ENCODE results near the gene TFCP2.
A peak's percentile ranks its signal among the peaks of the same experiment; 100 is the strongest.

The TFCP2 gene

DNA sequence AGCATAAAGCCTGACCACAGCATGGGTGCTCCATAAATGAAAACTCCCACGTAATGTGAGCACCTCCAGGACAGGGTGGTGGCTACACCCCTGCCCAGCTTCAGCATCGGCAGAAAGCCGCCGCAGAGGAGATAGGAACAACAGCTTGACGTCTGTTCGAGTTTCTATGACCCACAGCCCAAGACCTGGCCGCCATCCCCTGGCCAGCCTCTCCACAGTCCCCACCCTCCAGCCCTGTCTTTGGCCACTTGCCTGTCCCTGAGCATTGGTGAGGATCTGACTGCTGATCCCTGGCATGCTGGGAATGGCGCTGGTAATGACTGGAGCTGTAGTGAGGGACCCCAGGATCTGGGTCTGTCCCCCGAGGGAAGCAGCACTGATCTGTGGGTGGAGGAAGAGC, 23.6 kb upstream of the TFCP2 start:
- no peak for DNase-seq (ENCODE audit: low read depth)

DNA sequence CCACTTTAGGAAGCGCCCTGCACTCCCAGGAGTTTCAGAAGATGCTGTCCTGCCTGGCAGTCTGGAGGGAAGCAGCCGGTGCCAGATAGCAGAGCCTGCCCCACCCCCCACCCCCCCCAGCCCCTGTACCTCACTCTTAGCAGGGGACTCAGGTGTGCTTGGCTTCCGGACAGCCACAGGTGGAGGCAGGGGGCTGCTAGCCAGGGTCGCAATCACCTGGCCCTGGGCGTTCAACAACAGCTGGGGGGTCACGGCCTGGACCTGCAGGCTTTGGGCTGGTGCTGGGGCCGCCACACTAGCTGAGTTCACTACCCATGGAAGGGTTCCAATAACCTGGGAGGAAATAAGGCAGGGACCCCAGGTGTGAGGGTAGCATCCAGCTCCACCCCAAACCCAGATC, 22.9 kb upstream of the TFCP2 start:
- no peak for DNase-seq (ENCODE audit: low read depth)

DNA sequence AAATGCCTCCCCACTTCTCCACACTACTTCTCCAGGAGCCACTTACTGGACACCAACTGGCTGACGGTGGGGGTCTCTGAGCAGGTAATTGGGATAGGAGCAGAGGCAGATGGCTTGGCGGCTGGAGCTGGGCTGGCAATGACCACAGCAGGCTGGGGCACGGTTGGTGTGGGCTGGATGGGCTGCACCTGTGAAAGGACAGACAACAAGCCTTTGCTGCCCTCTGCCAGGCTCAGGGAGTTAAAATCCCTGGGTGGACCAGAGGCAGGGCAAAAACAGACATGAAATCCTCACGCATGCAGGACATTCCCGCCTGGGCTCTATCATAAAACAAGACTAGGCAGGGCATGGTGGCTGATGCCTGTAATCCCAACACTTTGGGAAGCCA, 19.3 kb upstream of the TFCP2 start:
- DNase-seq (ENCODE audit: low read depth): no peak

DNA sequence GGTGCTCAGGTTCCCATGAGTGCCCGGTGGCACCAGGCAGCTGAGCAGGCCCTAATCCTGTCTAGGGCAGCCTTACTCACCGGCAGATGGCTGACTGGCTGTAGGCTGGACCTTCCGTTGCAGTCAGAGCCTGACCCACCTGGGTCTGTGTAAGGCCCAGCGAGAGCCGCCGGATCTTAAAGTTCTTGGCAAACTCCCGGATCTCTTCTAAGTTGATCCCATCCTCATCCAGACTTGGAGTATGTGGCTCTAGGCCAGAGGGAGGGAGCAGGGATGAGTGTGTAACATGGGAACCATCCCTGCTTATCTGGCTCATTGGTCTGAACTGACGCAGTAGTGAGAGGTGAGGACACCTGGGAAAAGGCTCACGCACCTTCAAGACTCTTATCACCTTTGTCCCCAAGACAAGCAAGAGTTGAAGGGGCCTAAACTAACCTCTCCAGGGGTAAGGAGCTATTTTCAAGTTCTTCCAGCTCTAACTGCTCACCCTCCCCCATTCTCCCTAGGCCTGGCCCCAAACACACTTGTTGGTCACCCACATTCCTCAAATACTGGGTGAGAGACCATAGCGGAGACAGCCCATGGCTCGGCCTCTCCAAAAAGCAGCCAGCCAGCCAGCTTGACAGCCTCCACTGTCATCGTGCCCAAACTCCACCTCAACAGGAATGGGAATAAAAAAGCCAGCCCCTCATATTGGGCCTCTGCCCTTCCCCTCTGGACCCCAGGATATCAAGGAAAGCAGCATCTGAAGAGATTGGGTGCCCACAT, 18.8 kb upstream of the TFCP2 start:
- DNase-seq (ENCODE audit: low read depth): no peak

DNA sequence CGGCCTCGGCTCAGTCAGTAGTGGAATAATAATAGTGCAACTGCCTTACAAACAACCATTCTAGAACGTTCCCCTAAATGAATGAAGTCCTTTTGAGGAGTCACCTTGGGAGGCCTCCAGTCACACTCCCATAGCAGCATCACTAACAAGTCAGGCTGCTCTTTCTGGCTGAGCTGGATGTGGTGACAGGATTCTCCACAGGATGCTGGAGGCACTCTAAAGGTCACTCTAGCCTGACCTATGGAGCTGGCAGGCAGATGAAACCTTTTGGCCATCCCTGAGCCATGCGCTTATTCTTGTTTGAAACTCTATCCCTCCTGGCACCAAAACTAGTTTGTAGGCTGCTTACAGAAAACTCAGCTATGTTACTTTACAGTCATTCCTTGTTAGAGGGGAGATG, 17.9 kb upstream of the TFCP2 start:
- DNase-seq (ENCODE audit: low read depth): no peak

DNA sequence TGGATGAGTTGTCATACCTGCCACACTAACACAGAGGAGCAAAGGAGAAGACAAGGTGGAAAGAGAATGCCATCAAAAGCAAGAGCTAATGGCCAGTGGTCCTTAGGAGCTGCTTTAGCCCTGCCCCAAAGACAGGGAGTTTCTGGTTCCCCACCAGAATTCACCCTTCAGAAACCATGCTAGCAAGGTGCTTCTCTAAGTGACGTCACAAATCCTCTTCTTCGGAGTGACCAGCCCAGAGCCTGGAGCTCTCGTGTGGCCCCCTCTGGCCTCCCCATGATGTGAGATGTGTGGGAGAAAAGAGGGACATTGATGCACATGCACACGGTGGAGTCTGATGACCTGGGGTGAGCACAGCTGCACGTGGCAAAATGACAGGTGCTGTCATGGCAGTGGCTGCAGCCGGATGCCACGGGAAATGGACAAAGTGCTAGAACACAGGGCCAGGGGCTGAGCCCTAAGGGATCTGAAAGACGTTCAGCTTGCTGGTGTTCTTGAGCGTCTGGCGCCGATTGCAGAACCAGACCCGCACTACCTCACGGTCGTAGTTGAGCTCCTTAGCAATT, 16.9 kb upstream of the TFCP2 start:
- DNase-seq (ENCODE audit: low read depth): no peak

DNA sequence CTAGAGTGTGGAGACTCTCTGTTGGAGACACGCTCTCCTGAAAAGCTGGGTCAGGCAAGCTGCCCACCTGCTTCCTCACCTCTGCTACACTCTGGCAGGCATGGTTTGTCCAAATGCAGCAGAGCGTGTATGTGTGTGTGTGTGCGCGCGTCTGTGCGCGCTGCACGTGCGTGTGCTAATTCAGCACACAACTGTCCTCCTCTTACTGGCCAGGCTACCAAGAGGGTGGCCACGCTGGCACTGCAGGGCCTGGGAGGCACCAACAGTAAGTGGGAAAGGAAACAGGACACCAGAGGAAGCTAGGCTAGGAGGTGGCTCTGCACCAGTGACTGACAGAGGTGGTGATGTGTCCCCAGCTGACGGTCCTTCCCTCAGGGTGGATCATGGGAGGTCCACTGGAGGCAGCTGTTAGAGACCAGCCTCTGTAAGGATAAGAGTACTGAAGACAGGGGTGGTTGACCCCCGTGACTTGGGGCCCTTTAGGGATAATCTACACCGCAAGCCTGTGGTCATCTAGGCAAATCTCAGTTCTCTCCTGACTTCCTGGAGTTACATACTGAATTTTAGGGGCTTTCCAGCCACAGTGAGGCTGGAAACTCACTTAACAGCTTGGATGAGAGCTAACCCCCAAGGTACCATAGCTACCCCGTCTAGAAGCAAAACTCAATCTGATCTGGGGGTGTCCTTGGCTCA, 15.6 kb upstream of the TFCP2 start:
- DNase-seq (ENCODE audit: low read depth): no peak

DNA sequence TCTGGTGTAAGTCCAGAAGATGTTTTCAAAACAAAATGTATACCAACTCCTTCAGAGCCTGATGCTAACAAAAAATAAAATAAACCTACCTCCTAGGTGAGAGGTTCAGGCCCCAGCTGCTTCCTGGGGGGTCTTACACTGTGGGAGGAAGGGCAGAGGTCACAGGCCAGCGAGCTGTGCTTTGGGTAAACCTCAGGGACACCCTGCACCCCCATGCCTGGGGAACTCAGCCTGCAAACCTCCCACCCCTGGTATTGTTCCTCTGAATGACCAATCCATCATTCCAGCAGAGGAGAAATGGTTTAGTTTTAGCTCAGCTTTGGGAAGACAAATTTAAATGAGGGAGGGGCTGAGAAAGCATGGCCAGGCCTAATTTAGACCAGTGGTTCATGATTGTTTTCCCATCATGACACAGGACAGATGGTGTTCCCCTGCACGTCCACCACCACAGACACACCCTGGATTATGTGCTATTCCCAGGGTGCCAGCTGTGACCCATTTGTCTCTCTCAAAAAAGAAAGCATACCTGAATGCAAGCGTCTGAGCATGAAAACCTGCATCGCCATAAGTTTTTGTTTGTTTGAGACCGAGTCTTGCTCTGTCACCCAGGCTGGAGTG, 14.5 kb upstream of the TFCP2 start:
- DNase-seq (ENCODE audit: low read depth): no peak

DNA sequence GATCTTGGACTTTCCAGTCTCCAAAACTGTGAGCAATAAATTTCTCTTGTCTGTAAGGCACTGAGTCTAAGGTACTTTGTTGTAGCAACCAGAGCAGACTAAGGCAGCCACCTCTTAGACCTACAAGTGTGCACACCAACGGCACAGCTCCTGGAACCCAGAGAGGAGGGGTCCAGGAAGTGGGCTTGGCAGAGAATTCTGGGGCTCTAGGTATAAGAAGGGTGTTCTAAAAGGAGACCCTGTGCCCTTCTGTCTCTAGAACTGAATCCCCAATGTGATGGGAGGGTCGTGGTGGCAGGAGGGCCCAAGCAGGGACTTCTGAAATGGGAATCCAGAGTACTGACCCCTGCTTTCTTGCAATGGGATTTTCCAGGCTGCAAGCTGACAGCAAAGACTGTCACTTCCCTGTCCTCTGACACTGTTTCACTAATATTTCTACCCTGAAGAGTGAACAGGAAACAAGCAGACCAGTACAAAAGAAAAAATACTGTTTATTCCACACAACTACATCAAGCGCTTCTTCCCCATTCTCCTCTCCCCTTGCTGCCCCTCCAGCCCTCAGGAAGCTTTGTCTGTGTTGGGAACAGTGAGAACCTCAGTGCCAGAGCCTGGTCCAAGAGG, 13.6 kb upstream of the TFCP2 start:
- no peak for DNase-seq (ENCODE audit: low read depth)

DNA sequence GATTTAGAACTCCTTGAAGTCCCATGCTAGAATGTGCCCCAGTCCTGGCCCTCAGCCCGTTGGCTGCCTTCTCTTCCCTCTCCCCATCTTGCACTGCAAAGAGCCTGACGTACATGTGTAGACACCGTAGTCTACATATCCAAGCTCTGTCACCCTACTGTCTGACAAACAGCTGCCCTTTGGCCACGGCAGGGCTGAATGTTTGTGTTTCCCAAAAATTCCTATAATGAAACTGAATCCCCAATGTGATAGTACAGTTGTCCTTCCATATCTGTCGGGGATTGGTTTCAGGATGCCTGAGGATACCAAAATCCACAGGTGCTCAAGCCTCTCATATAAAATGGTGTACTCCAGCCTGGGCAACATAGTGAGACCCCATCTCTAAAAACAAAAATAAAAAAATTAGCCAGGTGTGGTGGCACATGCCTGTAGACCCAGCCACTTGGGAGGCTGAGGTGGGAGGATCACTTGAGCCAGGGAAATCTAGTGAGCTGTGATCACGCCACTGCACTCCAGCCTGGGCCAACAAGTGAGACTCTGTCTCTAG, 12.3 kb upstream of the TFCP2 start:
- no peak for DNase-seq (ENCODE audit: low read depth)

DNA sequence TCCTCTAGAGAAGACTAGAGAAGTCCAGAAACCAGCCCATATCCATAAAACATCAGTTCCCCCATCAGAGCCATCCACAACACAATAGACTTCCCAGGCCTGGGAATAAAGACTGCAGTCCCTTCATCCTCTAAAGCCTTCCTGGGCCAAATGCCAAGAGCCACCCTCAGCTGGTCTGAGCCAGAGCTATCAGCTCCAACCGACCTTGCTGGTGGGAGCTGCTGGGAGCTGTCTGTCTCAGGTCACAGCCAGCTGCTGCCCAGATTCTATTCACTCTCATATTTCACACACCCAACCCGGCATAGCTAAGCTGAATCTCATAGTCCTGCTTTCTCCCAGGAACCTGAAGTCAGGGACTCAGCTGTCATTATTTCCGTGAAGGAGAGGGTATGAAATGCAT, 10.9 kb upstream of the TFCP2 start:
- DNase-seq (ENCODE audit: low read depth): no peak

DNA sequence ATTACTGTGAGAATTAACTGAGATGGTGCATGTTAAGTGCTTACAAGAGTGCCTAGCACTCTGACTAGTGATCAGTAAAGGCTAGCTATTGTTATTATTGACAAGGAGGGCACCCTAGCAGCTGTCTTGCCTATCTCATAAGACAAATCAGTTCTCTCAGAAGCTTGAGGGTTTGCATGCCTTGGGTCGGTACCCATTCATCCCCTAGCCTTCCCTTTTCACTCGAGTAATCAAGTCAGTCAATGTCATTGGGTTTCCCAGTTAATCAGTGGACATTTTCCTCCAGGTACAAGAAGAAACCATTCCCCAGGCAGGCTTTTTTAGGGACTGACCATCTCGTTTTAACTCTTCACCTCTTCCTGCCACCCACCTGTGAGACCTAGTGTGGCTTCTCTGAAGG, 10.4 kb upstream of the TFCP2 start:
- DNase-seq (ENCODE audit: low read depth): no peak

DNA sequence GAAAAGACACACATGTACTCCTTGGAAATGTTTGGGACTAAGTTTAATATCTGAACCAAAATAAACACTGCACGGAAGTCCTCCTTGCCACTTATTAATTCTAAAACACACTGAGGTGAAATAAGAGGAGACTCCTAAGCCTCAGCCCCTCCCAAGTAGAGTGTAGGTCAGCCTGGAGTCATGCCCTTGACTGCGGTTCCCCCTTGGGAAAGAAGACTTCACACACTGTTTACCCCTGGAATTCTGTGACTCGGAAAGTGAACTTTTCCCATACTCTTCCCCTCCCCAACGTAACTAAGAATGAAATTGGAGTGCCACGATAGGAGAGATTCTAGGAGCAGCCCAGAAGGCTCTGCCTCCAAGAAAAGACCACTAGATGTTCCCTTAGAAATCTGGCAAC, 8.6 kb upstream of the TFCP2 start:
- no peak for DNase-seq (ENCODE audit: low read depth)

DNA sequence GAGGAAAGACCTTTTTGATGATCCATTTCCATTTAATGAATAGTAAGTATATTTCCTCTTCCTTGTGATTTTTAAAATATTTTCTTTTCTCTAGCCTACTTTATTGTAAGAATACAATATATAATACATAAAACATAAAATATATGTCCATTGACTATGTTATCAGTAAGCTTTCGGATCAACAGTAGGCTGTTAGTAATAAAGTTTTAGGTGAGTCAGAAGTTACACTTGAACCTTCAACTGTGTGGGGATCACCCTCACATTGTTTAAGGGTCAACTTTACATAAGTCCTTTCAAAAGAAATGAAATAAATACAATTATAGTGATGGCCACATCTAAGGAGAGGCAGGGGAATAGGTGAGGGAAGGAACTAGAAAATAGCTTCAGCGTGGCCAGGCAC, 5.0 kb upstream of the TFCP2 start:
- no peak for DNase-seq (ENCODE audit: low read depth)

DNA sequence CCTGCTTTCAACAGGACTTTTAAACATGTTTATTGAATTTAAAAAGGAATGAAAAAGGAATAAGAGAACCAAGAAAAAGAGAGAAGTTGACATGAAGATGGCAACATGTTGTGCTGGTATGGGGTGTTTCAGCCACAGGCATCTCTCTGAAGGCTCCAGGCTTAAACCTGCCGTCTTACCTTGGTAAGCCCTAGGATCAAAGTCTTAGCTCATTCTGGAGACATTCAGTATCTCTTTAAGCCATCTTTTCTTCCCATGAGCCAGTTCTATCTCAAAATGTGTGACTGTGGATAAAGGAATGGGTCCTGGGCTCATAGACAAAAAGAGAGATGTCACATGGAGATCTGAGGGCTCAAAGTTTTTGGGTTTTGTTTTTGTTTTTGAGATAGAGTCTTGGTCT, 1.6 kb upstream of the TFCP2 start:
- no peak for DNase-seq (ENCODE audit: low read depth)

DNA sequence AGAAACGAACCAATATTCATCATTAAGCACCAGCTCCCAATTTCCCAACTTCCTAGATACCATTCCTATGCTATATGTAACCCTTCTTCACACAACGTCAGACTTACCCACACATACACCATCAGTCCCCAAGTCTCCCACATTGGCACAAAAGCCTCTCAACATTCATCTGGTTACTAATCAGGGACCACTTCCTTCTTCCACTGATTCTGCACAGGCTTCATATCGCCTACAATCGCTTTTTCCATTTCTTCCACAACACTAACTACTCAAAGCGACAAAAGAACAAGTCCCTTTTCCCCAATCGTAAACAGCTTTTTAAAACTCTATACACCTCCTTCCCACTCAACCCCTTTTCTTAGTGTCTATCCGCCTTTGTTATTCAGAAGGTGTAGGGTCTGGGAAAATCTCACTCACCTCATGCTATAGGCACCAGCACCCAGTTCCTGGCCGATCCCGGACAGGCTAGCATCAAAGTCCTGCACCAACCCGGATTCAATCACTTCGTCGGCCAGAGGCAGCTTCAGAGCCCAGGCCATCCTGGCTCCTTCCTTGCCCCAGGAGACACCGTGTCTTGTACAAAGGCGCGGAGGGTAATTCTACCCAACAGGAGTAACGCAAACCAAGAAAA, 936 bp downstream of the TFCP2 start:
- DNase-seq (ENCODE audit: low read depth): peak; percentile 0

DNA sequence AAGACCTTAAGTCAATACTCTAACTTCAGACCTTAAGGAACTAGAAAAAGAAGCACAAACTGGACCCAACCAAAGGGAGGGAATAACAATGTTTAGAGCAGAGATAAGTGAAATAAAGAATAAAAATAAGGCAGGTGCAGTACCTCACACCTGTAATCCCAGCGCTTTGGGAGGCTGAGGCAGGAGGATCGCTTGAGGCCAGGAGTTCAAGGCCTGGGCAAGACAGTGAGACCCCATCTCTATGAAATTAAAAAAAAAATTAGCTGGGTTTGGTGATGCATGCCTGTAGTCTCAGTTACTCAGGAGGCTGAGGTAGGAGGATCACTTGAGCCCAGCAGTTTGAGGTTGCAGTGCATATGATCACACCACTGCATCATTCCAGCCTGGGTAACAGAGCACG, 9.1 kb downstream of the TFCP2 start:
- no peak for DNase-seq (ENCODE audit: low read depth)

DNA sequence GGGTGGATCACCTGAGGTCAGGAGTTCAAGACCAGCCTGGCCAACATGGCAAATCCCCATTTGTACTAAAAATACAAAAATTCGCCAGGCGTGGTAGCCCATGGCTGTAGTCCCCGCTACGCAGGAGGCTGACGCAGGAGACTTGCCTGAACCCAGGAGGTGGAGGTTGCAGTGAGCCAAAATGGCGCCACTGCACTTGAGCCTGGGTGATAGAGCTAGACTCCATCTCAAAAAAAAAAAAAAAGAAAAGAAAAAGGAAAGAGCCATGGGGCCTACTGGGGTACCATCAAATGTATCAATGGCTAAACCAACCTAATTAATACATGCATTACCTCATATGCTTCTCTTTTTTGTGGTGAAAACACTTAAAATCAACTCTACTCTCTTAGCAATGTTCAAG, 10.7 kb downstream of the TFCP2 start:
- no peak for DNase-seq (ENCODE audit: low read depth)

DNA sequence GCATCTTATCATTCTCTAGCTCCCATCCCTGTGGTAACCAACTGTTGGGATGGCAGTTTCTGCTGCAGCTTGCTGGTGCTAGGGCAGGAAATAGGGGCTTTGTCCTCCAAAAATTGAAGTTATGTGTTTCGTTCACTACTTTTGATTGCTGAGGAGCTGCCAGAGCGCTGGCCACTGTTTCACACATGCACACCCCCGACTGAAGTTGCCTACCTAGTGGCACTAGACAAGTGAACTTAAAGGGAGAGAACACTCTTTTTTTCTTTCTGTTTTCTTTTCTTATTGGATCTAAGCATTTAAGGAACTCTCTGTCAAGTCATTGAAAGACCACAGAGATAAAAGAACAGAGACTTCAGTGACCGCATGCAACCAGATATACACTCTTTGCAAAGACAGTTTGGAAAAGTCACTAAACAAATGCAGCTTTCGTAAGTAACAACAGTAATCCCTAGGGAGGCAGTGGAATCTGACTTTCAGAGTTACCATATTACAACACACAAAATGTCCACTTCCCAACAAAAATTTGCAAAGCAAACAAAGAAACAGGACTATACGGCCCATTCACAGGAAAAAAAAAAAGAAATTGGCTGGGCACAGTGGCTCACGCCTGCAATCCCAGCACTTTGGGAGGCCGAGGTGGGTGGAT, 12.0 kb downstream of the TFCP2 start:
- no peak for DNase-seq (ENCODE audit: low read depth)

DNA sequence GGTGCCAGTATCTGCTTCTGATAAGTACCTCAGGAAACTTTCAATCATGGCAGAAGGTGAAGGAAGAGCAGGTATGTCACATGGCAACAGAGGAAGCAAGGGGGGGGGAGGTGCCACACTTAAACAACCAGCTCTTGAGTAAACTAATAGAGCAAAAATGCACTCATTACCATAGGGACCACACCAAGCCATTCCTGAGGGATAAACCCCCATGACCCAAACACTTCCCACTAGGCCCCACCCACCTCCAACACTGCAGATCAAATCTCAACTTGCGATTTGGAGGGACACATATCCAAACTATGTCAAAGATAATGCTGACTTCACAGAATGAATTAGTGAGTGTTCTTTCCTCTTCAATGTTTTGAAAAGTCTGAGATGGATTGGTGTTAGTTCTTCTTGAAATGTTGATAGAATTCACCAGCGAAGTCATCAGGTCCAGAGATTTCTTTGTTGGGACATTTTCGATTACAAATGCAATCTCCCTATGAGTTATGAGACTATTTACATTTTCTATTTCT, 16.6 kb downstream of the TFCP2 start:
- no peak for DNase-seq (ENCODE audit: low read depth)

DNA sequence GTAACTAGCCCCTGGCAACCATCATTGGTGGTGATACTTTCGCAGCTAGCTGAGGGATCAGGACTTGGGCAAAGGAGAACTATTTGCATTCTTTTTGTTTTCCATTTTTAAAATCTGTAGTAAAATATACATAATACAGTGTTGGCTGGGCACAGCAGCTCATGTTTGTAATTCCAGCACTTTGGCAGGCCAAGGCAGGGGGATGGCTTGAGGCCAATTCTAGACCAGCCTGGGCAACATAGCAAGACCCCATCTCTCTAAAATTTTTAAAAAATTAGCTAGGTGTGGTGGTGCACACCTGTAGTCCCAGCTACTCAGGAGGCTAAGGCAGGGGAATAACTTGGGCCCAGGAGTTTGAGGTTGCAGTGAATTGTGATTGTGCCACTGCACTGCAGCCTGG, 20.0 kb downstream of the TFCP2 start:
- no peak for DNase-seq (ENCODE audit: low read depth)
